Vagina (tissue), 2 donors: Measurements from ENCODE around the gene ZNF79. TPM values are rescaled to one million over a fixed set of nuclear protein-coding genes. Genes with fewer than 3 reads are reported as not detected.
"Not testable (repeated sequence)": the region's sequence is repeated elsewhere in the genome, so short reads cannot be mapped to it uniquely, and the experiment has no call there.

Source experiments
- DNase-seq, 2 donors: peaks; one replicate each; pipeline ENCODE4 v3.0.0-alpha.2; 2017; ENCODE audit errors: extremely low spot score in 2 of 2
- H3K27ac ChIP-seq: fragments of 200-600 bp; sonication (generic); one replicate; pipeline ENCODE4 v1.5.1; 2019
- H3K27me3 ChIP-seq: fragments of 200-600 bp; sonication (generic); one replicate; pipeline ENCODE4 v1.5.1; 2019
- H3K36me3 ChIP-seq, 2 donors: fragments of 200-600 bp; sonication (generic); one replicate each; pipeline ENCODE4 v1.5.1; 2017 to 2019
- H3K4me1 ChIP-seq: fragments of 200-600 bp; sonication (generic); one replicate; pipeline ENCODE4 v1.5.1; 2019
- H3K4me3 ChIP-seq, 2 donors: fragments of 200-600 bp; sonication (generic); 1 replicate in 1 of 2; 2 replicates in 1 of 2; pipeline ENCODE4 v1.5.1; 2016 to 2019
- H3K9me3 ChIP-seq: fragments of 200-600 bp; sonication (generic); one replicate; pipeline ENCODE4 v1.5.1; 2019
- CTCF ChIP-seq, 3 experiments: fragments of 450-650 bp in 2 of 3; fragments of 200-600 bp in 1 of 3; sonication (generic) in 1 of 3; IDR thresholded peaks; one replicate each; pipeline ENCODE4 v1.5.1; 2017 to 2019; ENCODE audit warnings: antibody characterized with exemption in 3 of 3, mild to moderate bottlenecking in 2 of 3, moderate library complexity in 2 of 3
- POLR2A ChIP-seq, 2 donors: fragments of 450-650 bp; IDR thresholded peaks; one replicate each; pipeline ENCODE4 v1.6.1; 2017; ENCODE audit warnings: antibody characterized with exemption in 2 of 2, mild to moderate bottlenecking in 2 of 2, moderate library complexity in 2 of 2
- POLR2AphosphoS5 ChIP-seq, 2 donors: sonication (generic); formaldehyde crosslinking; IDR thresholded peaks; one replicate each; pipeline ENCODE4 v1.9.0; 2017; ENCODE audit warnings: antibody characterized with exemption in 2 of 2, mild to moderate bottlenecking in 2 of 2, low read depth in 1 of 2; ENCODE audit not compliant: insufficient read depth in 1 of 2
- intact Hi-C: fragments of 100-400 bp; cut with DNase I; formaldehyde crosslinking; loops from one replicate; pipeline ENCODE4 v1.15.1; 2023
- total RNA-seq: library from RNA; depleted of rRNA; stranded (reverse); fragments of >200 nt; gene quantifications from one replicate; pipeline ENCODE4 v1.2.3, GENCODE V29; 2016

Gene ZNF79
- total RNA-seq, 1 donor from 2014 or later: 13.3 TPM

- TF ChIP-seq POLR2A (IDR thresholded peaks at IDR 0.05) (no peak), CTCF (IDR thresholded peaks at IDR 0.05) (no peak), POLR2AphosphoS5 (IDR thresholded peaks at IDR 0.05; ENCODE audit: insufficient read depth in 1 of 2, low read depth in 1 of 2) (no peak)
Measured at GRCh38 chr9:127458921-127459320, 34.7 kb downstream of the ZNF79 start.

GRCh38 chr9:127463382-127463781 is 39.2 kb downstream of the ZNF79 start:
- Histone ChIP-seq H3K27me3 (no peaks in the 10 kb centered on the region), H3K27ac (no peak overlapping the region), H3K9me3 (no peaks in the 10 kb centered on the region), H3K4me1 (no peaks in the 10 kb centered on the region), H3K36me3 (peaks cover 0 to 66% of the 10 kb centered on the region in 2 donors), H3K4me3 (no peak overlapping the region)
- intact Hi-C loops: no loop called here
- TF ChIP-seq POLR2A (IDR thresholded peaks at IDR 0.05): no peak
- TF ChIP-seq POLR2AphosphoS5 (IDR thresholded peaks at IDR 0.05; ENCODE audit: insufficient read depth in 1 of 2, low read depth in 1 of 2): no peak
- no peak for TF ChIP-seq CTCF (IDR thresholded peaks at IDR 0.05)
- DNase-seq: no peak

More at GRCh38 chr9:127458921-127459320, 34.7 kb downstream of the ZNF79 start:
- DNase-seq: no peak
- no peak overlapping the region for H3K27ac ChIP-seq
- no peak overlapping the region for H3K4me3 ChIP-seq
- H3K9me3 ChIP-seq: no peaks in the 10 kb centered on the region
- H3K4me1 ChIP-seq: no peaks in the 10 kb centered on the region
- intact Hi-C loops: no loop called here
- H3K27me3 ChIP-seq: no peaks in the 10 kb centered on the region
- H3K36me3 ChIP-seq: peaks cover 0 to 61% of the 10 kb centered on the region in 2 donors

GRCh38 chr9:127463911-127464310 is 39.7 kb downstream of the ZNF79 start:
- no peak for TF ChIP-seq CTCF (IDR thresholded peaks at IDR 0.05)
- TF ChIP-seq POLR2AphosphoS5 (IDR thresholded peaks at IDR 0.05; ENCODE audit: insufficient read depth in 1 of 2, low read depth in 1 of 2): no peak
- no peak for TF ChIP-seq POLR2A (IDR thresholded peaks at IDR 0.05)
- no peak for DNase-seq
- H3K4me1 ChIP-seq: no peaks in the 10 kb centered on the region
- H3K4me3 ChIP-seq: no peak overlapping the region
- peaks cover 0 to 64% of the 10 kb centered on the region in 2 donors for H3K36me3 ChIP-seq
- H3K9me3 ChIP-seq: no peaks in the 10 kb centered on the region
- no peak overlapping the region for H3K27ac ChIP-seq
- H3K27me3 ChIP-seq: no peaks in the 10 kb centered on the region
- intact Hi-C loops: no loop called here

GRCh38 chr9:127466407-127466917 is 42.3 kb downstream of the ZNF79 start:
- H3K27ac ChIP-seq, DNase-seq, H3K9me3 ChIP-seq, H3K27me3 ChIP-seq, intact Hi-C loops, H3K4me3 ChIP-seq, H3K4me1 ChIP-seq: not testable (repeated sequence)
- H3K36me3 ChIP-seq: peaks cover 0 to 41% of the 10 kb centered on the region in 2 donors

GRCh38 chr9:127467621-127468020 is 43.4 kb downstream of the ZNF79 start:
- Histone ChIP-seq H3K4me1 (no peaks in the 10 kb centered on the region), H3K27me3 (no peaks in the 10 kb centered on the region), H3K36me3 (peaks cover 0 to 29% of the 10 kb centered on the region in 2 donors), H3K4me3 (no peak overlapping the region), H3K9me3 (no peaks in the 10 kb centered on the region), H3K27ac (no peak overlapping the region)
- intact Hi-C loops: no loop called here
- TF ChIP-seq POLR2AphosphoS5 (IDR thresholded peaks at IDR 0.05; ENCODE audit: insufficient read depth in 1 of 2, low read depth in 1 of 2) (no peak), CTCF (IDR thresholded peaks at IDR 0.05) (no peak), POLR2A (IDR thresholded peaks at IDR 0.05) (no peak)
- DNase-seq: no peak
